ENCODE data around the gene STK36.

DNA sequence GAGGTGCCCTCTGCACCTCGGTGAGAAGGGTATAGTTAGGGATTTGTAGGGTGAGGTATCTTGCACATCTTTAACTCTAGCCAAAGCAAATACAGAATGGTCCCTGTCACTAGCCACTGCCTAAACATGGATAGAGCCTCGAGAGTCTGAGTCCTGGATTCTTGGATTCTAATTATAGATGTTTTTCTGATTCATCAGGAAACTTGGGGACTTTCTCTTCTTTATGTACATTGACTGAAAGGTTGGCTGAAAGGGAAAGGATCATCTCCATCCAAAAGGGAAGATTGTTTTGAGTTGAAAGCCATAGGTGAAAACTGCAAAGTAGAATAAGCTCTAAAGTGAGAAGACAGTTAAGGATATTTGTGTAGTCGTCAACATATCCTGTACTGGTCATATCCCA lies 8.2 kb downstream of the STK36 start:
- TF ChIP-seq, protein P1, sequence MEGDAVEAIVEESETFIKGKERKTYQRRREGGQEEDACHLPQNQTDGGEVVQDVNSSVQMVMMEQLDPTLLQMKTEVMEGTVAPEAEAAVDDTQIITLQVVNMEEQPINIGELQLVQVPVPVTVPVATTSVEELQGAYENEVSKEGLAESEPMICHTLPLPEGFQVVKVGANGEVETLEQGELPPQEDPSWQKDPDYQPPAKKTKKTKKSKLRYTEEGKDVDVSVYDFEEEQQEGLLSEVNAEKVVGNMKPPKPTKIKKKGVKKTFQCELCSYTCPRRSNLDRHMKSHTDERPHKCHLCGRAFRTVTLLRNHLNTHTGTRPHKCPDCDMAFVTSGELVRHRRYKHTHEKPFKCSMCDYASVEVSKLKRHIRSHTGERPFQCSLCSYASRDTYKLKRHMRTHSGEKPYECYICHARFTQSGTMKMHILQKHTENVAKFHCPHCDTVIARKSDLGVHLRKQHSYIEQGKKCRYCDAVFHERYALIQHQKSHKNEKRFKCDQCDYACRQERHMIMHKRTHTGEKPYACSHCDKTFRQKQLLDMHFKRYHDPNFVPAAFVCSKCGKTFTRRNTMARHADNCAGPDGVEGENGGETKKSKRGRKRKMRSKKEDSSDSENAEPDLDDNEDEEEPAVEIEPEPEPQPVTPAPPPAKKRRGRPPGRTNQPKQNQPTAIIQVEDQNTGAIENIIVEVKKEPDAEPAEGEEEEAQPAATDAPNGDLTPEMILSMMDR (conservative IDR thresholded peaks at IDR 0.05; ENCODE audit: low read length) = no peak
- no peak for TF ChIP-seq EZH2phosphoT487 (IDR thresholded peaks at IDR 0.05; ENCODE audit: borderline replicate concordance, low read depth, low read length)
